GM21825 (cell line): Measurements from ENCODE around the gene ABLIM1.
"Not testable (repeated sequence)": the region's sequence is repeated elsewhere in the genome, so short reads cannot be mapped to it uniquely, and the experiment has no call there.

Experiments
- ATAC-seq: cut with Tn5 transposase; IDR thresholded peaks from one replicate; pipeline ENCODE4 v1.9.1; 2021; ENCODE audit warnings: mild to moderate bottlenecking, moderate library complexity; ENCODE audit not compliant: unreplicated experiment

The ABLIM1 gene

GRCh38 chr10:114658175-114658574 is at the start of gene ABLIM1:
ABLIM1 (minus strand) TSS chr10:114658275; CDS start chr10:114658200, 75 bp downstream.
- ATAC-seq, result no peak

GRCh38 chr10:114706458-114707055 is 48.5 kb upstream of the ABLIM1 start:
- ATAC-seq, result no peak

GRCh38 chr10:114704679-114705078 is 46.6 kb upstream of the ABLIM1 start:
- no peak for ATAC-seq

GRCh38 chr10:114703377-114704107 is 45.5 kb upstream of the ABLIM1 start:
- ATAC-seq, result no peak

- no peak for ATAC-seq
Observed at GRCh38 chr10:114698271-114699061, 40.4 kb upstream of the ABLIM1 start.

- ATAC-seq, result no peak
Observed at GRCh38 chr10:114697061-114697598, 39.1 kb upstream of the ABLIM1 start.

- not testable (repeated sequence) for ATAC-seq
Observed at GRCh38 chr10:114696301-114696700, 38.2 kb upstream of the ABLIM1 start.

- no peak for ATAC-seq
Observed at GRCh38 chr10:114694752-114695151, 36.7 kb upstream of the ABLIM1 start.

- ATAC-seq, result no peak
Observed at GRCh38 chr10:114694062-114694461, 36.0 kb upstream of the ABLIM1 start.

GRCh38 chr10:114691442-114691941 is 33.4 kb upstream of the ABLIM1 start:
- no peak for ATAC-seq

GRCh38 chr10:114688786-114689185 is 30.7 kb upstream of the ABLIM1 start:
- no peak for ATAC-seq

- ATAC-seq, result no peak
Observed at GRCh38 chr10:114687459-114687858, 29.4 kb upstream of the ABLIM1 start.

GRCh38 chr10:114686013-114686412 is 27.9 kb upstream of the ABLIM1 start:
- ATAC-seq, result no peak

GRCh38 chr10:114685456-114685855 is 27.4 kb upstream of the ABLIM1 start:
- ATAC-seq, result no peak

GRCh38 chr10:114684822-114685209 is 26.7 kb upstream of the ABLIM1 start:
- no peak for ATAC-seq

GRCh38 chr10:114684084-114684821 is 26.2 kb upstream of the ABLIM1 start:
- no peak for ATAC-seq

GRCh38 chr10:114683593-114683992 is 25.5 kb upstream of the ABLIM1 start:
- no peak for ATAC-seq

- no peak for ATAC-seq
Observed at GRCh38 chr10:114683162-114683561, 25.1 kb upstream of the ABLIM1 start.

- no peak for ATAC-seq
Observed at GRCh38 chr10:114682532-114682931, 24.5 kb upstream of the ABLIM1 start.

GRCh38 chr10:114682121-114682520 is 24.0 kb upstream of the ABLIM1 start:
- ATAC-seq, result no peak

GRCh38 chr10:114681542-114681941 is 23.5 kb upstream of the ABLIM1 start:
- no peak for ATAC-seq
